Fibroblast of lung (primary cell): Measurements from ENCODE around the gene KIF15. TPM values are rescaled to one million over a fixed set of nuclear protein-coding genes. Genes with fewer than 3 reads are reported as not detected.

Experiments
- DNase-seq, 2 donors: peaks; one replicate each; pipeline versions ENCODE4 v3.0.0 to v3.0.0-alpha.2; 2010; ENCODE audit warnings: low read depth in 2 of 2
- H2AFZ ChIP-seq: 2 replicates; pipeline ENCODE4 v1.5.1; 2012; ENCODE audit warnings: low read length, control low read depth, inconsistent platforms
- H3K27ac ChIP-seq: 2 replicates; pipeline ENCODE4 v1.5.1; 2011; ENCODE audit warnings: low read length, control low read depth; ENCODE audit not compliant: insufficient read depth
- H3K27me3 ChIP-seq: 2 replicates; pipeline ENCODE4 v1.5.1; 2011; ENCODE audit warnings: mild to moderate bottlenecking, low read length; ENCODE audit not compliant: control insufficient read depth, insufficient read depth
- H3K36me3 ChIP-seq: 2 replicates; pipeline ENCODE4 v1.5.1; 2011; ENCODE audit warnings: low read length; ENCODE audit not compliant: control insufficient read depth, insufficient read depth
- H3K4me1 ChIP-seq: 2 replicates; pipeline ENCODE4 v1.5.1; 2011; ENCODE audit warnings: low read length; ENCODE audit not compliant: control insufficient read depth, insufficient read depth; ENCODE audit errors: extremely low read depth
- H3K4me2 ChIP-seq: 2 replicates; pipeline ENCODE4 v1.5.1; 2011; ENCODE audit warnings: low read length, control low read depth; ENCODE audit not compliant: insufficient read depth; ENCODE audit errors: extremely low read depth
- H3K4me3 ChIP-seq, 4 experiments: fragments of 200-600 bp in 1 of 4; sonication (generic) in 1 of 4; replicated peaks in 1 of 4; 2 replicates each; pipeline ENCODE4 v1.5.1; 2011 to 2016; ENCODE audit warnings: low read length in 4 of 4, low read depth in 3 of 4, mild to moderate bottlenecking in 3 of 4, control low read depth in 2 of 4, inconsistent platforms in 1 of 4, mixed read lengths in 1 of 4; ENCODE audit not compliant: insufficient read depth in 1 of 4; ENCODE audit errors: control extremely low read depth in 1 of 4
- H3K79me2 ChIP-seq: 2 replicates; pipeline ENCODE4 v1.5.1; 2012; ENCODE audit warnings: mild to moderate bottlenecking, low read length, inconsistent platforms; ENCODE audit not compliant: control insufficient read depth, insufficient read depth
- H3K9ac ChIP-seq: 2 replicates; pipeline ENCODE4 v1.5.1; 2011; ENCODE audit warnings: mild to moderate bottlenecking, low read length, control low read depth; ENCODE audit not compliant: insufficient read depth
- H3K9me3 ChIP-seq: 2 replicates; pipeline ENCODE4 v1.5.1; 2012; ENCODE audit warnings: low read depth, low read length; ENCODE audit not compliant: control insufficient read depth, insufficient read depth
- H4K20me1 ChIP-seq: 2 replicates; pipeline ENCODE4 v1.5.1; 2011; ENCODE audit warnings: low read length; ENCODE audit not compliant: control insufficient read depth, insufficient read depth; ENCODE audit errors: extremely low read depth
- CTCF ChIP-seq, 2 donors: IDR thresholded peaks in 1 of 2; conservative IDR thresholded peaks in 1 of 2; 1 replicate in 1 of 2; 2 replicates in 1 of 2; pipeline ENCODE4 v1.5.1; 2011 to 2012; ENCODE audit warnings: low read length in 2 of 2, control low read depth in 1 of 2, inconsistent platforms in 1 of 2, low read depth in 1 of 2, mild to moderate bottlenecking in 1 of 2
- EZH2 ChIP-seq: IDR thresholded peaks from 2 replicates; pipeline ENCODE4 v1.5.1; 2012; ENCODE audit warnings: low read length, control low read depth, mild to moderate bottlenecking; ENCODE audit errors: missing control alignments
- polyA plus RNA-seq, 2 donors: library from polyadenylated mRNA; depleted of rRNA in 1 of 2; stranded (reverse) in 1 of 2; unstranded in 1 of 2; fragments of >200 nt; gene quantifications; 2 replicates each; pipeline ENCODE4 v1.2.1, GENCODE V29; 2011 to 2012; ENCODE audit warnings: missing spikeins in 1 of 2
- total RNA-seq: library from RNA; depleted of rRNA; stranded (reverse); fragments of >200 nt; gene quantifications from 2 replicates; pipeline ENCODE4 v1.2.1, GENCODE V29; 2014

The KIF15 gene
- total and polyA plus RNA-seq, 2 donors (not counting 1 experiment from before 2014, with no cell fraction given) = 3.1 to 3.8 TPM

GRCh38 chr3:44890258-44890657 is 128.7 kb downstream of the KIF15 start:
- H3K4me1 ChIP-seq = peaks cover 22% of the 10 kb centered on the region
- DNase-seq = peak in 1 of 2 donors; percentile 17
- TF ChIP-seq EZH2 = no peak
- no peak overlapping the region for H3K27ac ChIP-seq
- no peaks in the 10 kb centered on the region for H4K20me1 ChIP-seq
- H3K27me3 ChIP-seq = no peaks in the 10 kb centered on the region
- H3K4me2 ChIP-seq = no peak overlapping the region
- H3K36me3 ChIP-seq = no peaks in the 10 kb centered on the region
- no peaks in the 10 kb centered on the region for H3K9me3 ChIP-seq
- no peak overlapping the region for H3K4me3 ChIP-seq
- no peak overlapping the region for H2AFZ ChIP-seq
- H3K9ac ChIP-seq = no peak overlapping the region
- no peaks in the 10 kb centered on the region for H3K79me2 ChIP-seq

GRCh38 chr3:44890852-44891251 is 129.3 kb downstream of the KIF15 start:
- no peak for TF ChIP-seq CTCF (conservative IDR thresholded peaks at IDR 0.05 in 1 of 2, IDR thresholded peaks at IDR 0.05 in 1 of 2; ENCODE audit: low read depth in 1 of 2, low read length in 2 of 2)
- no peak for TF ChIP-seq EZH2
- no peaks in the 10 kb centered on the region for H3K9me3 ChIP-seq
- no peak overlapping the region for H3K9ac ChIP-seq
- no peaks in the 10 kb centered on the region for H3K27me3 ChIP-seq
- H2AFZ ChIP-seq = no peak overlapping the region
- H3K36me3 ChIP-seq = no peaks in the 10 kb centered on the region
- no peak overlapping the region for H3K4me2 ChIP-seq
- no peaks in the 10 kb centered on the region for H3K79me2 ChIP-seq
- H3K27ac ChIP-seq = no peak overlapping the region
- H3K4me1 ChIP-seq = peaks cover 20% of the 10 kb centered on the region
- DNase-seq = no peak
- H4K20me1 ChIP-seq = no peaks in the 10 kb centered on the region
- no peak overlapping the region for H3K4me3 ChIP-seq

- Histone ChIP-seq H3K4me3 (no peak overlapping the region), H3K9ac (no peak overlapping the region), H3K4me1 (peaks cover 12% of the 10 kb centered on the region), H3K79me2 (no peaks in the 10 kb centered on the region), H2AFZ (no peak overlapping the region), H3K36me3 (no peaks in the 10 kb centered on the region), H3K27me3 (no peaks in the 10 kb centered on the region), H3K4me2 (peak overlapping the region; percentile 4), H3K9me3 (no peaks in the 10 kb centered on the region), H3K27ac (no peak overlapping the region), H4K20me1 (no peaks in the 10 kb centered on the region)
- peak; percentile 45 to 63 for DNase-seq
- TF ChIP-seq CTCF (conservative IDR thresholded peaks at IDR 0.05 in 1 of 2, IDR thresholded peaks at IDR 0.05 in 1 of 2; ENCODE audit: low read depth in 1 of 2, low read length in 2 of 2) (no peak), EZH2 (no peak)
Observed at GRCh38 chr3:44892689-44893088, 131.1 kb downstream of the KIF15 start.
